HG02852 (cell line): Measurements from ENCODE around the gene WDR45B.

Experiments
- ATAC-seq: cut with Tn5 transposase; IDR thresholded peaks from one replicate; pipeline ENCODE4 v1.9.1; 2021; ENCODE audit warnings: mild to moderate bottlenecking, moderate library complexity; ENCODE audit not compliant: unreplicated experiment

The WDR45B gene

GRCh38 chr17:82648165-82648668 lies at the start of gene WDR45B:
TSS of gene WDR45B (minus strand) at chr17:82648444. CDS start at chr17:82648340, 104 bp downstream.
- ATAC-seq = peak; percentile 78

GRCh38 chr17:82697808-82698064 lies 49.5 kb upstream of the WDR45B start:
- ATAC-seq = no peak

- ATAC-seq = no peak
Measured at GRCh38 chr17:82696916-82697807, 48.9 kb upstream of the WDR45B start.

- ATAC-seq = no peak
Measured at GRCh38 chr17:82696259-82696658, 48.0 kb upstream of the WDR45B start.

- no peak for ATAC-seq
Measured at GRCh38 chr17:82694647-82695046, 46.4 kb upstream of the WDR45B start.

- no peak for ATAC-seq
Measured at GRCh38 chr17:82693168-82693867, 45.1 kb upstream of the WDR45B start.

GRCh38 chr17:82692268-82692667 lies 44.0 kb upstream of the WDR45B start:
- ATAC-seq = no peak

GRCh38 chr17:82691714-82692113 lies 43.5 kb upstream of the WDR45B start:
- ATAC-seq = no peak

- ATAC-seq = no peak
Measured at GRCh38 chr17:82690786-82691489, 42.7 kb upstream of the WDR45B start.

GRCh38 chr17:82689077-82689476 lies 40.8 kb upstream of the WDR45B start:
- no peak for ATAC-seq

GRCh38 chr17:82687871-82688270 lies 39.6 kb upstream of the WDR45B start:
- ATAC-seq = no peak

- ATAC-seq = no peak
Measured at GRCh38 chr17:82687375-82687861, 39.2 kb upstream of the WDR45B start.

- ATAC-seq = no peak
Measured at GRCh38 chr17:82686366-82687324, 38.4 kb upstream of the WDR45B start.

GRCh38 chr17:82685291-82685690 lies 37.0 kb upstream of the WDR45B start:
- ATAC-seq = no peak

GRCh38 chr17:82684228-82684841 lies 36.1 kb upstream of the WDR45B start:
- ATAC-seq = no peak

GRCh38 chr17:82683534-82683933 lies 35.3 kb upstream of the WDR45B start:
- ATAC-seq = no peak

- no peak for ATAC-seq
Measured at GRCh38 chr17:82681547-82681946, 33.3 kb upstream of the WDR45B start.

- ATAC-seq = no peak
Measured at GRCh38 chr17:82679586-82680465, 31.6 kb upstream of the WDR45B start.
